CD4-positive, alpha-beta T cell treated with Interleukin-1 beta for 1 hour (primary cell): ENCODE results near the gene LRRC4C.
"Not testable (repeated sequence)": the region's sequence is repeated elsewhere in the genome, so short reads cannot be mapped to it uniquely, and the experiment has no call there.

ENCODE experiments used
- DNase-seq, 2 donors: peaks; one replicate each; pipeline ENCODE4 v3.0.0-alpha.2; 2020 to 2022

Gene LRRC4C

DNA sequence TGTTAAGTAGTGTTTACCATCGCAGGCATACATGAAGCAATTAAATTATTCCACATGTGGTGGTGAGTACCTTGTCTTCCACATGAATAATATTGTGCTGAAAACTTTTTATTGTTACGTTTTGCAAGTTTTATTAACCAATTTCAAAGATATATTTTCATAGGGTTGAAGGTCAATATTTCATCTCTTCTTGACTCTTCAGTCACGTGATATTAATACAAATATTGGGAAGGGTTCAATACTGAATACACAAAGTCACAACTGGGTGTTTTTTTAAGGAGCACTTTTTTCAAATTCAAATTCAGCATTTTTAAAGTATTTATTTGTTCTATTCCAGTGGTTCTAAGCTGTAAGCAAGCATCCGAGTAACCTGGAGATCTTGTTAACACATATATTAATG, 348.9 kb downstream of the LRRC4C start:
- DNase-seq: no peak

DNA sequence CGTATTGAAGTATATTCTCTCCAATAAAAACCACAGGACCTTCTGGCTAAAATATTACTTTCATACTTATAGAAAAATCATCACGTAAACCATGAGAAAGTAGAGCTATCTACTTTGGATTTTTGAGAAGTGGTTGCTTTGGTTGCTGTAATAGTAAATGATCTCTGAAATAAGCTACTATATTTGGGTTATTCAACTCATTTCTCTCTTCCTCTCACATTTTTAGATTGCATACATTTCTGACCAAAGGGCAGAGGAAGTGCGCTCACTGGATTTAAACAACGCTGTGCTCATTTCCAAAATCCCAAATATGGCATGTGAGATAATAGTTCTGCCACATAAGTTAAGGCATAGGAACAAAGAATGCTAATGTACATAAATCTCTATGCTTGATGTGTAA, 357.0 kb downstream of the LRRC4C start:
- DNase-seq: no peak

DNA sequence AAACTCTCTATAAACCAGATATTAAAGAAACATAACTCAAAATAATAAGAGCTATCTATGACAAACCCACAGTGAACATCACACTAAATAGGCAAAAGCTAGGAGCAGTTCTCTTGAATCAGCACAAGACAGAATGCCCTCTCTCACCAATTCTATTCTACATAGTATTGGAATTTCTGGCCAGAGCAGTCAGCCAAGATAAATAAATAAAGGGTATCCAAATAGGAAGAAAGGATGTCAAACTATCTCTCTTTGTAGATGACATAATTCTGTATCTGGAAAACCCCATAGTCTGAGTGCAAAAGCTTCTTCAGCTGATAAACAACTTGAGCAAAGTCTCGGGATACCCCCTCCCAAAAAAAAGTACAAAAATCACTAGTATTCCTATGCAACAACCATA, 359.8 kb downstream of the LRRC4C start:
- no peak for DNase-seq

DNA sequence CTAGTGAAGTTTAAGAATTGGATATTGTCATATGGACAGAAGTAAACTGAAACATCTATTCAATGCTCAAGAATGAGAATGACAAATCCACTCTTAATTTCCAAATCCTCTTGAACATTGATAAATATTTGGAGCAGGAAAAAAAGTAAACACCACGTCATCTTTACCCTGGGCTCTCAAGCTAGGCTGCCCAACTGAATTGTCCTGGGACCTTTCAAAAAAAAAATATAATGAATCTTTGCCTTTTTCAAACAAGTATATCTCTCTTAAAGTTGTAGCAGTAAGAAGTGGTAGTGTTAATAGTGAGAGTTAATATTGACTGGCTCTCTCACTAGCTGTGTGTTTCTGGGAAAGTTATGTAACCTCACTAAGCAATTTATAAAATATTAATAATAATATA, 374.3 kb downstream of the LRRC4C start:
- no peak for DNase-seq

DNA sequence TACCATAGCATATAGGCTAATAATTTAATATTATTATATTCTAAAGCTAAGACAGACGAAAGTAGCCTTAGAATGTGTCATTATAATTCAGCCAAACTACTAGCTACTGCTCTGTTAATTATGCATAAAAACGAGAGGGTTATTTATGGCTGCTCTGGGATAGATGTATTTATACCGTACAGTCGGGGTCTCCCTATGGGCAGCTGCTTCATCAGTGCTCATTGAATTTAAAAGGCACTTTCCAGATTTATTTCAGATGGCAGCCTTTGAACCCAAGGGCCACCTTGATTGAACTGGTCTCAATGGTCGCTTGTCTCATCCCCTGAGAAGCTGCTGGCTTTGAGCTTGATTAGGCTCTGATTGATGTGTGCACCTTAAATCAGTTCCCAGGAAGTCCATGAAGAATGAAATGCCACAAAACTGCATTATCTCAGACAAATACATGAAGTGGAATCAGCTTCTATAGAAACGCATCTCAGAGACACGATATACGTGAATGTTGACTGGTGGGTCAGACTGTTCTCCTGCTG, 377.6 kb downstream of the LRRC4C start:
- no peak for DNase-seq

DNA sequence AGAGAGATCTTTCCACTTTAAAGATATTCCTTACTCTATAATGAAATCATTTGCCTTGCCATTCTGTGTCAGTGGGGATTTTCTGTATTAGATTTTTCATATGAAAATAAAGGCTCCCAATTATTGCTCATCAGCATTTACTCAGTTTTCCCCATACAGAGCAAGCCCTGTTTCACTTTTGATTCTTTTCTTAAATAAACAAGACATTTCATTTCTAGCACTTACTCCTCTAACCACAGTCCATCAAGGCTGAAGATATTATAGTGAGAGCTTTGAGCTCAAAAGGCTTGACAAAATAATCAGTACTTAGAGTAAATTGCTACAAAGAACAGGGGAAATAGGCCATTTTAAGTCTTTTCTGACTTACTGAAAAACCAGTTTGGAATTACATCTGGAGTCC, 385.1 kb downstream of the LRRC4C start:
- no peak for DNase-seq

DNA sequence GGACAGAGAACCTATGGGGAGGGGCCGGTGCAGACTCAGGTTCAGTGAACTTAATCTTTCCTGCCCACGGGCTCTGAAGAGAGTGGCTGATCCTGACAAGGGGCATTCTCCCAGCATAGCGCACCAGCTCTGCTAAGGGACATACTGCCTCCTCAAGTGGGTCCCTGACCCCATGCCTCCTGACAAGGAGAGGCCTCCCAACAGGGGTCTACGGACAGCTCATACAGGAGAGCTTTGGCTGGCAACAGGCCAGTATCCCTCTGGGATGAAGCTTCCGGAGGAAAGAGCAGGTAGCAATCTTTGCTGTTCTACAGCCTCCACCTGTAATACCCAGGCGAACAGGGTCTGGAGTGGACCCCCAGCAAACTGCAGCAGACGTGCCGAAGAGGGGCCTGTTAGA, 394.0 kb downstream of the LRRC4C start:
- DNase-seq: no peak

DNA sequence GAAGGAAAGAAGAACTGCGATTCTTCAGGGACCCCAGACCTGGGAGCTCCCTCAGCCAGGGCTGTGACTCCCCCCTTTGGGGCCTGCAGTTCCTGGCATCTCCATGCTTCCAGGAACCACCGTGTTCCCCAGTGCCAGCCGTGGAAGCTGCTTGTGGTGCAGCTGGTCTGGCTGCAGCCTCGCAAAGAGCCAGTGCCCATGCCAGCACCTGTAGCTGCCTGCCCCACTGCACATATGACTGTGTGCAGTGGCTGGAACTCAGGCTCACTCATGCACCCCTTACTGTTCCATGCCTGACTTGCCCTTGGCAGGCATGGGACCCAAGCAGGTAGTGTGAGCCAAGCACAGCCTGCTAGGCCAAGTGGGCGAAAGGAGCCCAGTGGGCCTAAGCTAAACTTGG, 401.3 kb downstream of the LRRC4C start:
- DNase-seq: no peak

DNA sequence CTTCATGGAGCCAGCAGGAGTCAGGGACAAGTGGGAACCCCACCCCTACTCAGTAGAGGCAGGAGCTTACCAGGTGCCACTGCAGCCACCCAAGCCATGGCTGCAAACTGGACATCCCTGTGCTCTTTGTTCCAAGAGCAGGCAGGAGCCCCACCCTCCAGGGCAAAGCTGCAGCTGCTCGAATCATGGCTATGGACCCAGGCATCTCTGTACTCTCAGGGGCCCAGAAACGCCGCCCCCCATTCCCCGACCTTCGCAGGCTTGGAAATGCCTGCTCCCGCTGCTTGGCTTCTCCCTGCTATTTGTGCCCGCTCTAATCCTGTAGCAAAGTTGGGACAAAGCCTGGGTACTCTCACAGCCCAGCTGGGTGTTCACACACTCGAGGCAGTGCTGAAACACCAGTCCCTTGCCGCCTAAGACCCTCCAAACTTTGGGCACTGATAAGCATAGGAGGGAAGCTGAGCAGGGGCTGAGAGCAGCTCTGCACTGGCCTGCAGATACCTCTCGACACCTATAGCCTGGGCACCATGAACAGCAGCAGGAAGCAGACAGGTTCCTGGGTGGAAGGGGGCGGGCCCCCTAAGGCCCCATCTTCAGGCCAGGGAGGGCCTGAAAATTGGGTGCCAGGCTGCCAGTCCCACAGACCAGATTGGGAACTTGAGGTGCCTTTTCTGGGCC, 402.4 kb downstream of the LRRC4C start:
- DNase-seq: no peak

DNA sequence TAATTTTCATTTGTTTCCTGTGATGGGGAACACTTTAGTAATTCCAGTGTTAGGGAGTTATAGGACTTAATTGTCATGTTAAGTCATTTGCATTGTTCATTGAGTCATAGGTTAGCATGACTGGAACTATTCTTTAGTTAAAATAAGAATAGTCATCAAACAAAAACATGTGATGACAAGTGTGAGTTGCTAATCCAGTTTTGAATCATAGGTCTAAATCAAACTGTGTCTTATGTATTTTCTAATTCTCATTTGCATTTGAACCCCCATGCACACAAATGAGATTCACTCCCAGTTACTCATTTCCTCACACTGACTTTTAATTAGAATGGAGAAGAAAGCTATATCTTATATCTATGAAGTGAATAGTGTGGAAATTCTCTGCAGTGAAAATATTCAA, 405.6 kb downstream of the LRRC4C start:
- DNase-seq: no peak

DNA sequence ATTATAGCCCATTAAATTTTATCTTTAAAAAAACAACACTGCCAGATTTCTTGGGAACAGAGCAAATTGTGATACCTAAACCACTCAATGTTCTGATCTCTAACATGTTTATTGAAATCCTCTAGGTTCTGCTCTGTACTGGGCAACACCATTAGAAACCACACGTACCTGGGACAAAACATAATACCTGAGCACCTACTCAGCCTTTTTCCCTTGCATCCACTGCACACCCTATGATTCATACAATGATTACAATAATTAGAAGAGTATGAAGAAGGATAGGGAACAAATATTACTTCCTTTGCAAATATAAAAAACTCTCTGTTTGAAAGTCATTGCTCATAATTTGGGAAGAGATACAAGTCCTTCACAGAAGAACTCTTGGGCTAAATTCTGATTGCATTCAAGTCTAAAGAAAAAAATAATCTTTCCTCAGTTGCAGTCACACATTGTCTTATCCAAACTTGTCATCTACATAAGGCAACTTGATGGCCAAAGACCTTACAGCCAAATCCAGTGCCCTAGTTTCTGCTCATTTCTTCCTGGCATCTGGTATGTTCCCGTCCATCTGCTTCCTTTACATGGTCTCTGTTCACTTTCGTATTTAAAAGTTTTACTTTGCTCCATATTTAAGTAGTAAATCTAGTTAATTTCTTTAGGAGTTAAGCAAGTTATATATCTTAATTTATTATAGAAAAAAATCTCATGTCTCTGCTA, 407.4 kb downstream of the LRRC4C start:
- DNase-seq: no peak

DNA sequence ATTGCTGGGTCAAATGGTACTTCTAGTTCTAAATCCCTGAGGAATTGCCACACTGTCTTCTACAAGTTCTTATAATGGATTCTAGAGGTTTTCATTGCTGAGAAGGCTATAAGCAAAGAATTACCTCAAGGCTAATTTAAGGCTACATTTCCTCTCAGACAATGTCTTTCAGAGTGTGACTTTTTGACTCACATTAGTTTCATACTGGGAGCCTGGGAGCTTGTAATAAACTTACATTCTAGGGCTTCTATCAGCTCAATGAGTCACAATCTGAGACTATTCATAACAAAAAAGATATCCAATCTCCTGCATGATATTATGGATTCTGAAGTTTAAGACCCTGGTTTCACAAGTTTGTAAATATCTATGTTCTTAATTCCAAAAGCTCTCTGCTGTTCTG, 408.7 kb downstream of the LRRC4C start:
- no peak for DNase-seq

DNA sequence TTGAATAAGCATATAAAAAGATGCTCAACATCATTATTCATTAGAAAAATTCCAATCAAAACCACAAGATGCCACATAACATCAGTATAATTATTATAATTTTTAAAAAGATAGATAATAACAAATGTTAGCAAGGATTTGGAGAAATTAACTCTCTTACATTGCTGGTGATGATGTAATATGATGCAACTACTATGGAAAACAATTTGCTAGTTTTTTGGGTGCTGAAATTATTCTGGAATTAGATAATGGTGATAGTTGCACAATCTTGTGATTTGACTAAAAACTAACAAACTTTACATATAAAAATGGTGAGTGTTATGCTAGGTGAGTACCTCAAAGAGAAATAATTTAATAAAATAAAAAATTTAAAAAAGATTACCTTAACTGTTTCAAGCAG, 412.2 kb downstream of the LRRC4C start:
- DNase-seq: no peak

DNA sequence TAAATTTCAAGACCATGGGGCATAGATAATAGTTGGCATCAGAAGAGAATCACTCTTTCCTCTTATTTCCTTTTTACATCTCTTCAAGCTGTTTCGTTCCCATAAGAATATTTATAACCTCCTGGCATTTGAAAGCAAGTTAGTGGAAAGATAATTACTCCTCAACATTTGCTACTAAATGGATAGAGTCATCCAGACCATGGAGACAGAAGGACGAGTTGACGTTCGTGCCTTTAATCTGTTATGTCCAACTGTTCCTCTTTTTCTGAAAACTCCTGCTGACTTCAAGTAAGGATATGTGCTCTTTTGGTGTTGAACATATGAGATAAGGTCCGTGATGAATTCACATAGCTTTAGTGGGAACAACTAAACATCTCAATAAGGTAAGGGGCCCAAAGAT, 414.2 kb downstream of the LRRC4C start:
- no peak for DNase-seq

DNA sequence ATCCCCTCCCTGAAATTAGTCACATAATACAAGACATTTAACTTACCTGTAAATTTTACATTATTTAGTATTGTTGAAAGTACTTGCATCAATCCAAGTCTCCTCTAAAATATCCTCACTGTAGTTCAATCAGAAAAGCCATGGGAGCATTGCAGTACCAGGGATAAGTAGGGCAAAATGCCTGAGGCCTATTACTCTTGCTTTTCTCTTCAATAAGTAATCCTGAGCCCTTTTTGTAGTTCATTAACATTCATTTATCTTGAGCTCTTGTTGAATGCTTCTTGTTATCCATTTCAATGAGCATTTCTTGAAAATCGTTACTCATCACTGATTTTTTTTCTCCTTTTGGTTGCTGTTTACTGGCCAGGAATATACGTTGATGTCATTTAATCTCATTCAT, 414.7 kb downstream of the LRRC4C start:
- DNase-seq: no peak

DNA sequence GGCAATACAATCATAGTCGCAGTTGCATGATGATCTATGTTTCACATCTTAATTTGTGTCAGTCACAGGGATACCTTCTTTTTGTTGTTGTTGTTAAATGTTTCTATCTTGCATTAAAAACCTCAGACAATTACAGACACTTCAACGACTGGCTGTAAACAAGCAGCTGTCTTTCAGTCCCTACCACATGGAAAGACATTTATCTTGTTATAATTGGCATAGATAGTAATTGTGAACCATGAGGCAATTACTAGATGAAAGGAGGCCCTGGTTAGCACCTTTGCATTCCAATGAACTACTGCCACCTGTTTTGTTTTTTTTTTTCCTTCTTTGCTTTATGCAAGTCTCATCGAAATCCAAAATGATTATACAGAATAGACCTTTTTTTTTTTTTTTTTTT, 416.8 kb downstream of the LRRC4C start:
- DNase-seq: no peak

DNA sequence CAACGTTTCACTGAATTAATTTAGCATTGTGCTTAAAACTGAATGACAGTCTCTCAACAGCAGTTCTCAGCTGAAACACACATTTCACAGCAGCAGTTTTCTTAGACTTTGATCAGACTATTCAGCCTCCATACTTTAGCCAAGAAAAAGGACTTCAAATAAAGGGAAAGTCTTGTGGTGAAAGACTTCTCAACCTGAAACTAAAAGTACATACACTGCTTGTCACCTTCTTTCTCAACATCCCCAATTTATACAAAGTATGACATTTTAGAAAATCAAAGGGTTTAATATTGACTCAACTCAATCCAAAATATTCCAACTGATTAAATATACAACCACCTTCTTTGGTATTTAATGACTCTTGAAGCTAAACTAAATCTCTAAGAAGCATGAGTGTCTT, 419.0 kb downstream of the LRRC4C start:
- DNase-seq: no peak

DNA sequence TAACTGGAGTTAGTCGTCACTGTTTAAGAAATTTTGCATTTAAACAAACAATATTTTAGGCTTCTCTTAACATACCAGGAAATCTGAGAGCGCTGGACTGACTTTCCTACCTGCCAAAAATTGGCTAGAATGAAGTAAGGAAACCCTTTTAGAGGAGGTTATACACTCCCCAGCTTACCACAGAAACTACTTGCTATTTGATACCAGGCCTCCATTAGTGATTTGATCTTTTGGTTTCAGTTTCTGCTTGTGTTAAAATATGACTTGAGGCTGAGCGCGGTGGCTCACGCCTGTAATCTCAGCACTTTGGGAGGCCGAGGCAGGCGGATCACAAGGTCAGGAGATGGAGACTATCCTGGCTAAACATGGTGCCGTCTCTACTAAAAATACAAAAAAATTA, 419.9 kb downstream of the LRRC4C start:
- no peak for DNase-seq

DNA sequence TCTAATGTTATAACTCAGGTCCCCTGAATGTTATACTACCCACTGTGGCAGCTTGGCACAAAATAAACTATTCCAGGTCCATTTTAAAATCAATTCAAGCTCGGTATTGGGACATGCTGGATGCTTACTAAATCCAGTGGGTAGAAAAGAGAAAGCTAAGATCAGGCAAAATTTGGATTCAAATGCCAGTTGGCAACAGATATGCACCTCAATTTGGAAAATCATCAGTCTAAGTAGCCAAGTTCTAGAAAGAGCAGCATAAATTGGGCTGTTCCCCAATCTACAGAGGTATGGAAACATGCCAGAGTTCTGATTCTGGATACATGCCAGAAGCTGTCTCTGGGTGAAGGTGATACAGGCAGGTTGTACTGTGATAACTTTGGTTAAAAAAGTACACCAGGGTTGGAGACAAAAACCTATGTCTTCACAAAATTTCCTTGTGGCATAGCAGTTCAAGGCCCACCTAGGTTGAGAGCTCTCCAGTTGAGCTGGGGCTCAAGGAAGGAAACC, 427.8 kb downstream of the LRRC4C start:
- no peak for DNase-seq

DNA sequence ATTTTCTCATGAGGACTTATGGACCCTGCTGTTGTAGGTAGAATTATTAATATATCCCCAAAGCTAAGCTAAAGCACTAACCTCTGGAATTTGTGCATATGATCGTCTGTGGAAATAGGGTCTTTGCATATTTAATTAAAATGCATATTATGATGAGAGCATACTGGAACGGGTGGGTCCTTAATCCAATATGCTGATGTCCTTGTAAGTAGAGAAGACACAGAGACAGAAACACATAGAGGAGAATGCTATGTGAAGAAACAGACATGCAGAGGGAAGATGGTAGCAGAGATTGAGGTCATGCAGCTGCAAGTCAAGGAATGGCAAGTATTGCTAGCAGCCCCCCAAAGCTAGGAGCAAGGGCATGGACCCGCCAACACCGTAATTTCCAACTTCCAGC, 439.2 kb downstream of the LRRC4C start:
- no peak for DNase-seq

DNA sequence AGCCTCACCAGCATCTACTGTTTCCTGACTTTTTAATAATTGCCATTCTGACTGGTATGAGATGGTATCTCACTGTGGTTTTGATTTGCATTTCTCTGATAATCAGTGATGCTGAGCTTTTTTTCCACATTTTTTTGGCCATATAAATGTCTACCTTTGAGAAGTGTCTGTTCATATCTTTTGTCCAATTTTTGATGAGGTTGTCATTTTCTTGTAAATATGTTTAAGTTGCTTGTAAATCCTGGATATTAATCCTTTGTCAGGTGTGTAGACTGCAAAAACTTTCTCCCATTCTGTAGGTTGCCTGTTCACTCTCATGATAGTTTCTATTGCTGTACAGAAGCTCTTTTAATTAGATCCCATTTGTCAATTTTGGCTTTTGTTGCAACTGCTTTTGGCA, 439.8 kb downstream of the LRRC4C start:
- not testable (repeated sequence) for DNase-seq

DNA sequence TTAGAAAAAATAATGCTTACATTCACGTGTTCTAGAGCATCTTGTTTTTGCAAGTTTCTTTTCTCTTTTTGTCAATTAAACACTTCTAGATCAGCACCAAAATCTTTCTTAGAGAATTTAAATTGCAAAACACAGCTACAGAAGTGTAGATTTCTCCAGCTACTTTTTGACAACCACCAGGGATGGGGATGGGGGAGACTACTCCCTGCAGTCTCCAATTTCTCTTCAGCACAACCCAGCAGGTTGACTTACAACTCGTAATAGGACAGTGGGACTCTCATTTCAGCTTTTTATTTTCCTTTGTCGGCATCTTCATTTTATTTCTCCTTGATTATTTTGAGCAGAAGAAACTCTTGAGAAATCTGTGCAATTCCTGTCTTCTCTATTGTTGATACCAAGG, 441.2 kb downstream of the LRRC4C start:
- no peak for DNase-seq

DNA sequence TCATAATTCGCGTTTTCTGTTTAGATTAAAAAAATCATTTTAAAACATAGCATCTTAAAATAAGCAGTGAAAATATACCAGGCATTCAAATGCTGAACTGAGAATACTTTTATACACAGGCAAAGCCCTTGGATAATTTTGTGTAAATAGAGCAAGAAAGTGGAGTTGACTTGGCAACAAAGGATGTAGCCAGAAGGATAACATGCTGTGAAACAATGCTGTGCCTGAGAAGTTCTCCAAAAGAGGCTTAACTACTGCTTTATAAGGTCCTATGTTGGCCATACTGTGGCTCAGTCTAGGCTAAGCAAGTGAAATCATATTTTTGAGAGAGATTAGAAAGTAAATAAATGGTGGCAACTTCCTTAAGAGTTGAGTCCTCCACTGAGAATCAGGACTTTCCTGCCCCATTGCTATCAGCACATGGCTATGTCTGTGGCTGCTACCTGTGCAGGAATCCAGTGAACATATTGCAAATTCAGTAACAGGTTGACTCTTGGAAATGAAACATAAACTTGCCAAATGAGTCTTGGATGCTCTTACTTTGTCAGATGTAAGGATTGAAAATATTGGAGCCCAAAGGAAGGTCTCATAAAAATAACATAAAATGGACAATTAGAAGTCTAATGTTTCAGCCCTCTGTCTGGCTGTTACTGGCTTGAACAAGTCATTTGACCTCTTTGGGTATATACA, 448.9 kb downstream of the LRRC4C start:
- no peak for DNase-seq

DNA sequence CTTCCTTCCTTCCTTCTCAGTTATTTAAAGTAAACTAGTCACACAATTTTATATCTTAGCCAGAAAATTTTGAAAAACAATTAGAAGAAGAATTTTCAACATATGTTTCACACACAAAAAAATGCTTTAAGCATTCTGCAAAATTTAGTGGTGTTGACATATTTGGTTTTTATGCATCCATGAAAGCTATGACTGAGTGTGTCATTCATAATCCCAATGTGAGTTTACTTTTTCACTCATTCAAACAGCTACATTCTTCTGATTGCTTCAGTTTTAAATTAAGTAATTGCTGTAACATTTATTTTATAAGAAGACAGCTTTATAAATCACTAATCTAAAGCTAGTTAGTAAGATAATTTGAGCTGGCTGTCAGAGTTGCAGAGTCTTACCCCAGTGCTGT, 453.5 kb downstream of the LRRC4C start:
- no peak for DNase-seq
